Measurements from ENCODE around the gene NRIP1. TPM values are rescaled to one million over a fixed set of nuclear protein-coding genes. Genes with fewer than 3 reads are reported as not detected.
"Not testable (repeated sequence)": the region's sequence is repeated elsewhere in the genome, so short reads cannot be mapped to it uniquely, and the experiment has no call there.

Gene NRIP1
- total RNA-seq, 1 experiment from 2014 or later = not detected

DNA sequence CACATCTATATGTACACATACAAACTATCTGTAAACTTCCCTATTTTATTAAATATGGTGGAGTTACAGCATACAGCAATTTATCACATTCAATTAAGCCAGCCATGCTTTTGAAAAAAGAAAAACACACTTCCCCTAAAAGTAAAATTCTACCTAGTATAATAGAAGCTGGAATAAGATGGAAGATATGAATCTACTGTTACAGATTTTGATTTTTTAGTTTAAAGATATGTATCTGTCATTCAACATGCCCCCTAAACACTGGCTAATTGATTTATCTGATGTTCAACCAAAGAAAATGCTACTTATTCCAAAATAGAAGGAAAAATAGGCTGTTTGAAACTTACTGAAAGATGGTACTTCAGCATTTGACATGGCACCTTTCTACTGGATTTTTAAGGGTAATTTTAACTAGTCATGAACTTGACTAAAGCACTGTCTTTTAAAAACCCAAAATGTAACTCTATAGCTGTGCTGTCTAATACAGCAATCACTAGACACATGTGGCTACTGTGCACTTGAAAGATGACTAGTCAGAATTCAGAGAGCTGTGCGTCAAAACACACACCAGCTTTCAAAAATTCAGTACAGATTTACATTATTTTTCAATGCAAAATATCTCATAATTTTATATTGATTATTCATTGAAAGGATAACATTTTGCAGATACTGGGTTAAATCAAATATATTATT lies 25.0 kb downstream of the NRIP1 start:
- H3K9ac ChIP-seq (ENCODE audit: low read length) = no peak overlapping the region
- no peaks in the 10 kb centered on the region for H3K36me3 ChIP-seq (ENCODE audit: insufficient read depth, low read length)
- no peaks in the 10 kb centered on the region for H3K4me1 ChIP-seq (ENCODE audit: low read length)
- H3K79me2 ChIP-seq (ENCODE audit: low read length) = no peaks in the 10 kb centered on the region
- no peak overlapping the region for H2AFZ ChIP-seq (ENCODE audit: low read length)
- no peak overlapping the region for H3K4me2 ChIP-seq (ENCODE audit: low read depth, low read length, poor library complexity, severe bottlenecking)
- H3K9me2 ChIP-seq (replicated peaks; ENCODE audit: insufficient read depth, low read length) = no peaks in the 10 kb centered on the region
- no peak overlapping the region for H3K27ac ChIP-seq (ENCODE audit: low read length)
- H3K4me3 ChIP-seq (ENCODE audit: low read length) = no peak overlapping the region
- no peaks in the 10 kb centered on the region for H4K20me1 ChIP-seq (ENCODE audit: insufficient read depth, low read depth, low read length)
- H3K27me3 ChIP-seq (ENCODE audit: low read length) = no peaks in the 10 kb centered on the region
- DNase-seq = no peak
- peaks cover 15% of the 10 kb centered on the region; the same call in 1 of the 2 replicates for H3K9me3 ChIP-seq (ENCODE audit: low read length)

DNA sequence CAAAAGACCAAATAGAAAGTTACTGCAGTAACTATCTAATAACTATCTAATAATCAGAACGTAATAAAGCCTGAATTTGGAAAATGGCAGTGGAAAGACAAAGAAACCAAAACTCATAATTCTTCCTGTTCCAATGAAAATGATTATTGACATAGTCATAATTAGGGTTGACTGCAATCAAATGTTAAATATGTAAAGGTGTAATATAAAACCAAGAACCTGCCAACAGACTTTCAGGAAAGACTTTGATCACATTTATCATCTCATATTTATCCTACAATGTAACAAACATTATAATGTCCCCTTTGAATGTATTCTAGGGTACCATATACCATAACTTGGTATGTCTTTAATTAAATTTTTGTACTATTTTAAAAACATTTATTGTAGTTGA lies 26.9 kb downstream of the NRIP1 start:
- Histone ChIP-seq H3K79me2 (ENCODE audit: low read length) (no peaks in the 10 kb centered on the region), H3K27ac (ENCODE audit: low read length) (no peak overlapping the region), H3K9me3 (ENCODE audit: low read length) (peaks cover 15% of the 10 kb centered on the region; the same call in 1 of the 2 replicates), H4K20me1 (ENCODE audit: insufficient read depth, low read depth, low read length) (no peaks in the 10 kb centered on the region), H3K4me2 (ENCODE audit: low read depth, low read length, poor library complexity, severe bottlenecking) (no peak overlapping the region), H3K36me3 (ENCODE audit: insufficient read depth, low read length) (no peaks in the 10 kb centered on the region), H3K27me3 (ENCODE audit: low read length) (no peaks in the 10 kb centered on the region), H3K9ac (ENCODE audit: low read length) (no peak overlapping the region), H3K4me3 (ENCODE audit: low read length) (no peak overlapping the region), H3K9me2 (replicated peaks; ENCODE audit: insufficient read depth, low read length) (no peaks in the 10 kb centered on the region), H3K4me1 (ENCODE audit: low read length) (no peaks in the 10 kb centered on the region), H2AFZ (ENCODE audit: low read length) (no peak overlapping the region)
- DNase-seq = no peak

DNA sequence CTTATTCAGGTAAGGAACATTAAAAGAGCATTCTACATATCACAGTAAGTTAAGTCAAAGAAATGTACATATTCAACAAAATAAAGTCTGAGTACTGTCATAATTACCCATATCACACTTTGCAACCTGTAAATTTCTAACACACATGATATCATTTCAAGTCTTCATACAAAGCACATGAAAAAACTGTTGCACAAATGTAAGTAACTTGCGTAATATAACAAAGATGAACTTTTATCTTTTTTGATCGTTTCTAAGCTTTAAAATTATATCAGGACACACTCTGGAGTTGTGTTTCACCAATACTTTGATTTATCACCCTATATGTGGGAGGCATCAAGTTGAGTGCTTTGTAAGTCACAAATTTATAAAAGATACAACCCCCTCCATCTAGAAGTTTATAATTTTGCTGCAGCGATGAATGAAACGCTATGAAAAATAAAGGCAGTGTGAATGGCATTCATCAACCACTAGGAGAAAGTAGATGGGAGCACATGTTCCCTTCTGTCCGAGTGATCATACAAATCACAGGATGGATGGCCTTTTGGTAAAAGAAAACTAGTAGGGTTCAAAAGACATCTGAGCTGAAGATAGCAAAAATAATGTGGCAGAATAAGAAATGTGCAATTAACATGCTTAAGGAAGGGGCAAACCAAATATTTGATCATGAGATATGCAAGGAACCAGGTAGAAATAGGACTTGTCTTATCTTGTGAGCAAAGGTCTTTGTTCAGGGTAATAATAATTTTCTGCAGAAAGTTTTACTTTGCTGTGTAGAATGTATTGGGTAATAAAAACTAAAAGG lies 27.5 kb downstream of the NRIP1 start:
- Histone ChIP-seq H4K20me1 (ENCODE audit: insufficient read depth, low read depth, low read length) (no peaks in the 10 kb centered on the region), H3K36me3 (ENCODE audit: insufficient read depth, low read length) (no peaks in the 10 kb centered on the region), H3K4me2 (ENCODE audit: low read depth, low read length, poor library complexity, severe bottlenecking) (no peak overlapping the region), H3K9ac (ENCODE audit: low read length) (no peak overlapping the region), H3K27me3 (ENCODE audit: low read length) (no peaks in the 10 kb centered on the region), H2AFZ (ENCODE audit: low read length) (no peak overlapping the region), H3K9me3 (ENCODE audit: low read length) (peaks cover 15% of the 10 kb centered on the region; the same call in 1 of the 2 replicates), H3K9me2 (replicated peaks; ENCODE audit: insufficient read depth, low read length) (no peaks in the 10 kb centered on the region), H3K4me3 (ENCODE audit: low read length) (no peak overlapping the region), H3K79me2 (ENCODE audit: low read length) (no peaks in the 10 kb centered on the region), H3K27ac (ENCODE audit: low read length) (no peak overlapping the region), H3K4me1 (ENCODE audit: low read length) (no peaks in the 10 kb centered on the region)
- DNase-seq = no peak

DNA sequence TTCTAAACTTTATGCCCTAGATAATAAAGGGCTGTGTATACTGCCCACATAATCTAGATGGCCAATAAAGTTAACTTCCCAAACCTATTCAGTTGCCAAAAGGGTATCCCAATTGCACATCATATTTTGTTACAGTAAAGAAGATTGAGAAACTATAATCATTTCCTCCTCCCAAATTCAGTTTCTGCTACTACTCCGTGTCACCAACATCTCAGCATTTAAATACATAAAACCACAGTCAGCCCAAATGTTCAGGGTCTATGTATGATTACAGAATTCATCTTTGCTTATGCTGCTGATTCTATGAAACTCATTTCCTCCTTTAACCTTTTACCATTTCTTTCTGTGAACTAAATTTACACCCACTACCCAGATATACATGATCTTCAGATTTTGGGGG lies 28.6 kb downstream of the NRIP1 start:
- H3K79me2 ChIP-seq (ENCODE audit: low read length) = no peaks in the 10 kb centered on the region
- no peaks in the 10 kb centered on the region for H3K4me1 ChIP-seq (ENCODE audit: low read length)
- DNase-seq = no peak
- H3K4me3 ChIP-seq (ENCODE audit: low read length) = no peak overlapping the region
- peaks cover 15% of the 10 kb centered on the region; the same call in 1 of the 2 replicates for H3K9me3 ChIP-seq (ENCODE audit: low read length)
- no peak overlapping the region for H3K4me2 ChIP-seq (ENCODE audit: low read depth, low read length, poor library complexity, severe bottlenecking)
- no peaks in the 10 kb centered on the region for H3K27me3 ChIP-seq (ENCODE audit: low read length)
- no peak overlapping the region for H2AFZ ChIP-seq (ENCODE audit: low read length)
- H3K27ac ChIP-seq (ENCODE audit: low read length) = no peak overlapping the region
- no peaks in the 10 kb centered on the region for H3K9me2 ChIP-seq (replicated peaks; ENCODE audit: insufficient read depth, low read length)
- H3K9ac ChIP-seq (ENCODE audit: low read length) = no peak overlapping the region
- H3K36me3 ChIP-seq (ENCODE audit: insufficient read depth, low read length) = no peaks in the 10 kb centered on the region
- H4K20me1 ChIP-seq (ENCODE audit: insufficient read depth, low read depth, low read length) = no peaks in the 10 kb centered on the region

DNA sequence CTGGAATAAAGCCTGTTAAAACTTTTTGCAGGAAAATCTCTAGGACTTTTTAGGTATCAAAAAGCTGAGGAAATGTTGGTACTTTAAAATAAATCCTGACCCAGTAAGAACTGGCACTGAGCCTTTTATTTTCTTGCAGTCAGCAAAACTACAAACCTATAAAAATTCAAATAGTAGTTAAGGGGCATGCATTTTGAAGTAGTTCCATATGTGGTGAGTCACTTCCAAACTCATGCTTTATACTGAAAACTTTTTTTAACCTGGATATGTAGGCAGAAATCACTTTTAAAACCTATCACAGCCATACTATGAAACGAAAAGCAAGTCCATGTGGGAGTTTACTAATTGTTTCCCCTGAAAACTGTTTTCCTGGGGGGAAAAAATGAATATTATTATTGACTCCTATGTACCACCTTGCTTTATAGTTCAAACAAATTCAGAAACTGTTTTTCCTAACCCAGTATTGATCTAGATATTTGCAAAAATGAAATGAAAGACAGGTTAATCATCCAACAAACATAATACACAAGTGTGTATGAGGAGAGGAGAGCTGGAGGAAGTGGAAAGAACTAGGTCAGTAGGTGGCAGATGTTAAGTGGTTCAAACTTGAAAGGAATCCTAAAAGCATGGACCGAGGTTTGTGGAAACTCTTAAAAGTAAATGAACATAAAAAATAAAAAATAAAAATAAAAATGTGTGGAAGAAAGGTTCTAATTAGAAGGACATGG lies 30.5 kb downstream of the NRIP1 start:
- DNase-seq = no peak
- no peaks in the 10 kb centered on the region for H3K36me3 ChIP-seq (ENCODE audit: insufficient read depth, low read length)
- H3K4me2 ChIP-seq (ENCODE audit: low read depth, low read length, poor library complexity, severe bottlenecking) = no peak overlapping the region
- no peaks in the 10 kb centered on the region for H3K4me1 ChIP-seq (ENCODE audit: low read length)
- H3K9ac ChIP-seq (ENCODE audit: low read length) = no peak overlapping the region
- H3K79me2 ChIP-seq (ENCODE audit: low read length) = no peaks in the 10 kb centered on the region
- no peak overlapping the region for H3K4me3 ChIP-seq (ENCODE audit: low read length)
- H4K20me1 ChIP-seq (ENCODE audit: insufficient read depth, low read depth, low read length) = no peaks in the 10 kb centered on the region
- no peaks in the 10 kb centered on the region for H3K27me3 ChIP-seq (ENCODE audit: low read length)
- H3K9me3 ChIP-seq (ENCODE audit: low read length) = peaks cover 10% of the 10 kb centered on the region; the same call in 1 of the 2 replicates
- no peaks in the 10 kb centered on the region for H3K9me2 ChIP-seq (replicated peaks; ENCODE audit: insufficient read depth, low read length)
- no peak overlapping the region for H3K27ac ChIP-seq (ENCODE audit: low read length)
- no peak overlapping the region for H2AFZ ChIP-seq (ENCODE audit: low read length)

DNA sequence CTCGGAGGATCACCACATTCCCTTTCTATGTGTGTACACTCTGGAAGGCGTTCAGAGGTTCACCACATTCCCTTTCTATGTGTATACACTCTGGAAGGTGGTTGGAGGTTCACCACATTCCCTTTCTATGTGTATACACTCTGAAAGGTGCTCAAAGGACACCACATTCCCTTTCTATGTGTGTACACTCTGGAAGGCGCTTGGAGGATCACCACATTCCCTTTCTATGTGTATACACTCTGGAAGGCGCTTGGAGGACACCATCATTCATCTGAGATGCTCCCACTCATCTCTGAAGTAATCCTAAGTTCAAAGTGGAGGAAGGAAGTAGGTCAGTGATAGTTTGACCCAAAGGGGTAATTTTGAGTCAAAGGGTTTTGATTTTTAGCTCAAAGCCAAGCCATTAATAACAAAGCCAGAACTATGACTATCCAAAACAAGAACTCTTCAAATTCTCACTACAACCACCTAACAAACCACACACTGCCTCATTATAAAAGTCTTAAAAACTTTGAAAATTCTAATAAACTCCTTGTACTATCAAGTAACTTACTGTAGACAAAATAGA lies 32.9 kb downstream of the NRIP1 start:
- Histone ChIP-seq H3K4me3 (ENCODE audit: low read length) (no peak overlapping the region), H4K20me1 (ENCODE audit: insufficient read depth, low read depth, low read length) (no peaks in the 10 kb centered on the region), H3K79me2 (ENCODE audit: low read length) (no peaks in the 10 kb centered on the region)

DNA sequence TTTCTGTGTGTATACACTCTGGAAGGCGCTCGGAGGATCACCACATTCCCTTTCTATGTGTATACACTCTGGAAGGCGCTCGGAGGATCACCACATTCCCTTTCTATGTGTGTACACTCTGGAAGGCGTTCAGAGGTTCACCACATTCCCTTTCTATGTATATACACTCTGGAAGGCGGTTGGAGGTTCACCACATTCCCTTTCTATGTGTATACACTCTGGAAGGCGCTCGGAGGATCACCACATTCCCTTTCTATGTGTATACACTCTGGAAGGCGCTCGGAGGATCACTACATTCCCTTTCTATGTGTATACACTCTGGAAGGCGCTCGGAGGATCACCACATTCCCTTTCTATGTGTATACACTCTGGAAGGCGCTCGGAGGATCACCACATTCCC lies 33.4 kb downstream of the NRIP1 start:
- H2AFZ ChIP-seq (ENCODE audit: low read length); H3K4me2 ChIP-seq (ENCODE audit: low read depth, low read length, poor library complexity, severe bottlenecking); H3K9me2 ChIP-seq (replicated peaks; ENCODE audit: insufficient read depth, low read length); H3K79me2 ChIP-seq (ENCODE audit: low read length); H3K27ac ChIP-seq (ENCODE audit: low read length); H3K4me3 ChIP-seq (ENCODE audit: low read length); H3K27me3 ChIP-seq (ENCODE audit: low read length); H3K9me3 ChIP-seq (ENCODE audit: low read length); H3K4me1 ChIP-seq (ENCODE audit: low read length); DNase-seq; H4K20me1 ChIP-seq (ENCODE audit: insufficient read depth, low read depth, low read length); H3K9ac ChIP-seq (ENCODE audit: low read length); H3K36me3 ChIP-seq (ENCODE audit: insufficient read depth, low read length): not testable (repeated sequence)

More for the DNA sequence above, 32.9 kb downstream of the NRIP1 start:
- no peaks in the 10 kb centered on the region for H3K9me2 ChIP-seq (replicated peaks; ENCODE audit: insufficient read depth, low read length)
- H3K36me3 ChIP-seq (ENCODE audit: insufficient read depth, low read length) = no peaks in the 10 kb centered on the region
- H3K27ac ChIP-seq (ENCODE audit: low read length) = no peak overlapping the region
- no peak overlapping the region for H3K4me2 ChIP-seq (ENCODE audit: low read depth, low read length, poor library complexity, severe bottlenecking)
- DNase-seq = no peak
- no peaks in the 10 kb centered on the region for H3K4me1 ChIP-seq (ENCODE audit: low read length)
- H3K9me3 ChIP-seq (ENCODE audit: low read length) = no peaks in the 10 kb centered on the region
- no peak overlapping the region for H2AFZ ChIP-seq (ENCODE audit: low read length)
- H3K27me3 ChIP-seq (ENCODE audit: low read length) = no peaks in the 10 kb centered on the region
- no peak overlapping the region for H3K9ac ChIP-seq (ENCODE audit: low read length)

DNA sequence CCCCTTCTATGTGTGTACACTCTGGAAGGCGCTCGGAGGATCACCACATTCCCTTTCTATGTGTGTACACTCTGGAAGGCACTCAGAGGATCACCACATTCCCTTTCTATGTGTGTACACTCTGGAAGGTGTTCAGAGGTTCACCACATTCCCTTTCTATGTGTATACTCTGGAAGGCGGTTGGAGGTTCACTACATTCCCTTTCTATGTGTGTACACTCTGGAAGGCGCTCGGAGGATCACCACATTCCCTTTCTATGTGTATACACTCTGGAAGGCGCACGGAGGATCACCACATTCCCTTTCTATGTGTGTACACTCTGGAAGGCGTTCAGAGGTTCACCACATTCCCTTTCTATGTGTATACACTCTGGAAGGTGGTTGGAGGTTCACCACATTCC lies 33.9 kb downstream of the NRIP1 start:
- not testable (repeated sequence) for H3K4me2 ChIP-seq (ENCODE audit: low read depth, low read length, poor library complexity, severe bottlenecking); H3K9ac ChIP-seq (ENCODE audit: low read length); DNase-seq; H3K27ac ChIP-seq (ENCODE audit: low read length); H4K20me1 ChIP-seq (ENCODE audit: insufficient read depth, low read depth, low read length); H3K4me3 ChIP-seq (ENCODE audit: low read length); H3K4me1 ChIP-seq (ENCODE audit: low read length); H3K9me3 ChIP-seq (ENCODE audit: low read length); H3K36me3 ChIP-seq (ENCODE audit: insufficient read depth, low read length); H2AFZ ChIP-seq (ENCODE audit: low read length); H3K27me3 ChIP-seq (ENCODE audit: low read length); H3K9me2 ChIP-seq (replicated peaks; ENCODE audit: insufficient read depth, low read length); H3K79me2 ChIP-seq (ENCODE audit: low read length)
